Endothelial cell of umbilical vein (primary cell): ENCODE data around the gene RNF157.

Source experiments
- CTCF ChIP-seq, 2 donors: IDR thresholded peaks; 1 replicate in 1 of 2; 2 replicates in 1 of 2; pipeline ENCODE4 v1.5.1; 2011; ENCODE audit warnings: low read length in 2 of 2, mild to moderate bottlenecking in 2 of 2, moderate library complexity in 2 of 2, control low read depth in 1 of 2, inconsistent platforms in 1 of 2, low read depth in 1 of 2; ENCODE audit not compliant: insufficient read depth in 1 of 2; ENCODE audit errors: extremely low read depth in 1 of 2
- EZH2 ChIP-seq: IDR thresholded peaks from 2 replicates; pipeline ENCODE4 v1.6.1; 2012; ENCODE audit warnings: borderline replicate concordance, low read depth, mild to moderate bottlenecking, moderate library complexity, low read length, inconsistent platforms; ENCODE audit not compliant: severe bottlenecking
- MAX ChIP-seq: IDR thresholded peaks from 2 replicates; pipeline ENCODE4 v1.6.1; 2011; ENCODE audit not compliant: insufficient read depth, insufficient read length
- POLR2A ChIP-seq: IDR thresholded peaks from 2 replicates; pipeline ENCODE4 v1.6.1; 2012; ENCODE audit warnings: low read depth, mild to moderate bottlenecking, control low read depth, low read length

- TF ChIP-seq CTCF (IDR thresholded peaks at IDR 0.05; ENCODE audit: extremely low read depth in 1 of 2, insufficient read depth in 1 of 2, low read depth in 1 of 2, low read length in 2 of 2) (no peak), MAX (no peak), POLR2A (no peak), EZH2 (no peak)
Observed at GRCh38 chr17:76131051-76131691, 109.1 kb downstream of the RNF157 start.
